Skin epidermis (tissue), 12 donors: ENCODE data around the gene DISC1.
A peak's percentile ranks its signal among the peaks of the same experiment; 100 is the strongest.
"Not testable (repeated sequence)": the region's sequence is repeated elsewhere in the genome, so short reads cannot be mapped to it uniquely, and the experiment has no call there.

Experiments
- H3K27ac ChIP-seq, 21 experiments: fragments of 200-600 bp; sonication (generic) in 11 of 21; one replicate each; pipeline ENCODE4 v1.5.0; 2020; ENCODE audit warnings: mild to moderate bottlenecking in 3 of 21, inconsistent platforms in 2 of 21, moderate library complexity in 2 of 21
- H3K4me3 ChIP-seq, 7 experiments: fragments of 200-600 bp; sonication (generic) in 2 of 7; one replicate each; pipeline ENCODE4 v1.5.0; 2020; ENCODE audit warnings: inconsistent platforms in 2 of 7, mild to moderate bottlenecking in 2 of 7, moderate library complexity in 1 of 7

The DISC1 gene

GRCh38 chr1:231604276-231604621, 22.3 kb upstream of the DISC1 start:
- Histone ChIP-seq H3K4me3 (peak overlapping the region in 3 of 7 experiments; percentile 18 to 40 (median 19)), H3K27ac (peak overlapping the region in 2 of 21 experiments; percentile 60 to 68)

DNA sequence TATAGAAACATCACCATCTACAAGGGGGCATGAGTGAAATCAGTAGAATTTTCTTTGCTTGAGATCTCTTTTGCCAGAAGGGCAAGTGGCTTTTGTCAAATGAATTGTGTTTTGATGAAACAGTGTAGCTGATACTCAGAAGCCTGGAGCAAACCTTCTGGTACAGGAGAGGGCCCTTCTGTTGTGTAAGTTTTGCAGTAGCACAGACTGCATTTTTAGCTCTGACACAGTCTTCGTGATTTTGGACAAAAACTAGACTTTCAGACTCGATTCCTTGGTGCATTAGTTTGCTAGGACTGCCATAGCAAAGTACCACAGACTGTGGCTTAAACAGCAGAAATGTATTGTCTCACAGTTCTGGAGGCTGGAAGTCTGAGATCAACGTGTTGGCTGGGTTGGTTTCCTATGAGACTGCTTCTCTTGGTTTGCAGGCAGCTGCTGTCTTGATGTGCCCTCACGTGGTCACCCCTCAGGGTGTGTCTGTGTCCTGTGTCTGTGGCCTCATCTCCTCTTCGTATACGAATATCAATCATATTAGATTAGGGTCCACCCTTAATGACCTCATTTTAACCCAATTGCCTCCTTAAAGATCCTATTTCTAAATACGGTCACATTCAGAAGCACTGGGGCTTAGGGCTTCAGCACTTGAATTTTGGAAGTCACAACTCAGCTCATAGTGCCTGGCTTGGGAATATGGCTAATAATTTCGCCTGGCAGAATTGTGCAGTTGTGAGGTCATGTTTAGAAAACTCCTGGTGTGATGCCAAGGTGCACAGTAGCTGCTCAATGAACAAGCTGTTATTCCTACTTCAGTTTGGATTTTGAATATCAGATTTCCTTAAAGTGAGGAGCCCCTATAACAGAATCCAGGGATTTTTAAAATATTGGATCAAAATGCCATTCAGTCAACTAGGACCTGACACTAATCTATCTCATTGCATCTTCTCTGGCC, 21.2 kb upstream of the DISC1 start:
- Histone ChIP-seq H3K4me3 (no peak overlapping the region), H3K27ac (no peak overlapping the region)

DNA sequence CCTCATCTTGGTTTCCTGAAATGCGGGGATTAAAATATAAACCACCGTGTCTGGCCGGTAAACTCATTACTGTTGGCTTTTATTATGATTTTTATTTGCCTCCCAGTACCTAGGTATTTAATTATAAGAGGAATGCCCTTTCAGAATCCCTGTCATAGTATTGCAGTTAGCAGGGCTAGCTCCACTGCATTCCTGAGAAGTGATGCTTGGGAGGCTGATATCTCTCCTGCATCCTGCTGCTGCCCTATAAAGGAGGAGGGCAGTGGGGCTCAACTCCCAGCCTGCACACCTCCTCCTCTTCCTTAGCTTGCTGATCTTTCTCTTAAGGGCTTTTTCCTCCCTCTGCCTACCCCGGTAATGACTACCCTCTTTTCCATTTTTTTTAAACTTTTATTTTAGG, 19.9 kb upstream of the DISC1 start:
- no peak overlapping the region for H3K4me3 ChIP-seq
- H3K27ac ChIP-seq, result no peak overlapping the region

DNA sequence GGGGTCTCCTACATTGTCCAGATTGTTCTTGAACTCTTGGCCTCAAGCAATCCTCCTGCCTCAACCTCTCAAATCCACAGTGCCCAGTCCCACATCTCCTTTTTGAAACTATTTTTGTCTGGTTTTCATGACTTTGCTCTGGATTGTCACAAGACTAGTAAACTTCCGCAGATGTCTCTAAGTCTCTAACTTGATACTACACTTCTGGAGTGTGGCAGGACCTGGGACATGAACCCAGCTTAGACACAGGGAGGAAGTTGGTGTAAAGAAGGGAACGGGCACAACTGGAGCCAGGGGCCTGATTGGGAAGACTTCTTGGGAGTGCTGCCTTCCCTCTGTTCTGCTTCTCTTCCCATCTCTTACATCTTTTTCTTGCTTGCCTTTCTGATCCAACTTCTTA, 16.2 kb upstream of the DISC1 start:
- H3K4me3 ChIP-seq, result no peak overlapping the region
- no peak overlapping the region for H3K27ac ChIP-seq

GRCh38 chr1:231611111-231611510, 15.5 kb upstream of the DISC1 start:
- Histone ChIP-seq H3K4me3 (no peak overlapping the region), H3K27ac (peak overlapping the region in 1 of 21 experiments; percentile 87)

GRCh38 chr1:231611851-231612250, 14.7 kb upstream of the DISC1 start:
- peak overlapping the region in 4 of 21 experiments; percentile 62 to 87 (median 78) for H3K27ac ChIP-seq
- H3K4me3 ChIP-seq, result no peak overlapping the region

GRCh38 chr1:231612393-231613089, 14.0 kb upstream of the DISC1 start:
- Histone ChIP-seq H3K4me3 (no peak overlapping the region), H3K27ac (peak overlapping the region in 8 of 21 experiments; percentile 23 to 87 (median 62))

- Histone ChIP-seq H3K4me3 (no peak overlapping the region), H3K27ac (peak overlapping the region in 5 of 21 experiments; percentile 15 to 87 (median 47))
These were observed 12.9 kb upstream of the DISC1 start for GRCh38 chr1:231613419-231614349.

DNA sequence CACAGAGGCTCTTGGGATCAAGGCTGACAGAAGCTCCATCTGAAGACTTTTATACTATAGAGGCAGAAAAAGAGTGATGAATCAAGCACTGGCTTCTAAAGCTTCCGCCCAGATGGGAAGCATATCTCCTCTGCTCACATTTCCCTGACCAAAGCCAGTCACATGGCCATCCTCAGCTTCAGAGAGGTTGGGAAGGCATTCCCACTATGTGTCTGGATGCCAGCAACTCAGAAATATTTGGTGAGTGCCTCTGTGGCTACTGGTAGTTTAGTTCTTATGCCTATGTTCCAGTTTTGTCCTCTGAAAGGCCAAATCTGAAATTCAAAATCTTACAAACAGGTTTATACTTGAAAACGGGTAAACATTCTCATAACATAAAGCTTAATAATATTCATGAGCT, 9.9 kb upstream of the DISC1 start:
- H3K27ac ChIP-seq, result no peak overlapping the region

DNA sequence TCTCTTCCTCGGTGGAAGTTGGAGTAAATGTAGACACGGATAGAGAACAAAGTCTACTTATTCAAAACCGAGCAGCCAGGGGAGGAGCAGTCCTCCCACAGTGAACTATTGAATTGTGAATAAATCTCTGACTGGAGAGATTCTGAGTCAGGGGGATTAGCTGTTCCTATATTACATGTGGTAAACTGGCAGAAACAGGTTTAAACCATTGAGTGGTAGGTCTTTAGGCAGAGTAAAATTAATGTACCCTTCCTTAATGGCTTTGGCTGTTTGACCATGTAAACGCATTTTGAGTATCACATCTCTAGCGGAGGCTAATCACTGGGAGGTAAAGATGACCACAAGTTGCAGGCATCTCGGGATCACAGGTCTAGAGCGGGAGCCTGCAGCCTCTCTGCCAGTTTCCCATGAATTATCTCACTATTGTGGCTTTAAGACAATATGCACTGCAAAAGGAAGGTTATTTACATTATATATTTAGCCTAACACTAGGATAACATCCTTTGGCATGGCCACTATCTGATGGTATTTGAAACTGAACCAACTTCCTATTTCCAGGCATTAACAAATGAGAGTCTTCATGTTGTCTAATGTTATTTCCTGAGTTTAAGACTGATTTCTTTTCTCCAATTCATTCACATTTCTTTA, 7.9 kb upstream of the DISC1 start:
- Histone ChIP-seq H3K4me3 (no peak overlapping the region), H3K27ac (no peak overlapping the region)

More for the DNA sequence above, 9.9 kb upstream of the DISC1 start:
- H3K4me3 ChIP-seq, result no peak overlapping the region

DNA sequence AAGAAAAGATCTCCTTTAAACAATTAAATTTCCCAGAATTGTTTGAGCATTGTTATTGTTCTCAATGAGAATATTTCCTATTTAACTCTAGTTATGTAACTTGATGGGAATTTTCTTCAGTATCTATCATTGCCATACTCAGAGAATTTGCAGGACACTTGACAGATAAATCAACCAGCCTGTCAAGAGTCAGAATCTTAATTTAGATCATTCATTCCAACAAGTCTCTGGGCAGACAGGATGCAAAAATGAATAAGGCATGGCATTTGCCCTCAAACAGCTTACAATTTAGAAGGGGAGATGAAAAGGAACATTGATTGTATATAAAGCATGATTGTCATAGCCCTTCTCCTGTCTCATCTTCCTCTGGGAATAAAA, 7.3 kb upstream of the DISC1 start:
- no peak overlapping the region for H3K4me3 ChIP-seq
- no peak overlapping the region for H3K27ac ChIP-seq

DNA sequence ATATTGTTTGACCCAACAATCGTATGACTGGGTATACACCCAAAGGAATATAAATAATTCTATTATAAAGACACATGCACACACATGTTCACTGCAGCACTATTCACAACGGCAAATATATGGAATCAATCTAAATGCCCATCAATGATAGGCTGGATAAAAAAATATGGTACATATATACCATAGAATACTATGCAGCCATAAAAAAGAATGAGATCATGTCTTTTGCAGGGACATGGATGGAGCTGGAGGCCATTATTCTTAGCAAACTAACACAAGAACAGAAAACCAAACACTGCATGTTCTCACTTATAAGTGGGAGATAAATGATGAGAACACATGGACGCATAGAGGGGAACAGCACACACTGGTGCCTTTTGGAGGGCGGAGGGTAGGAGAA, 1.5 kb upstream of the DISC1 start:
- H3K27ac ChIP-seq, H3K4me3 ChIP-seq: not testable (repeated sequence)

DNA sequence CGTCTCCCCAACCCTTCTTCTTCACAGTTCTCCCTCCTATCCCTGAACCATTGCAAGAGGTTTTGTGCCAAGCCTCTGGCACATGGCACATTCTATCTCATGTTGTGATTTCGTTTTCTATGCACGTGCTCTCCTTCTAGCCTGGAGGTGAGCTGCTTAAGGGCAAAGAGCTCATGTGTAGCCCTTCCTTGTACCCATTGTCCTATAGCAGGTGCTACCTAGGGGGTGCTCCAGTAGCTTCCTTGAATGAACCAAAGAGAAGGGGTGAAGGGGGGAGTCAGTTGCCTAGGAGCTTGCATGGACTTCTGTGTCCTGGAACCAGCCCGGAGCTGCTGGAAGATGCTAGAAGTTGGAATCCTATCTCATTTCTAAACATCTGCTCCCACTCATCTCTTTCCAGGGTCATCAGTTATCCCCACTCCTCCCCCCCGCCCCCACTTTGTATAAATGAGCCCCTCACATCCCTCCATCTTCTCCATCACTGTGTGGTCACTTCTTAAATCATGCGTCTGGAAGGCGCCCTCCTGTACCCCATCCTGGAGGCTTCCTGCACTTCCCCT, 535 bp upstream of the DISC1 start:
- H3K4me3 ChIP-seq, result peak overlapping the region; percentile 55 to 93 (median 79)
- peak overlapping the region in 12 of 21 experiments; percentile 1 to 93 (median 82) for H3K27ac ChIP-seq

DNA sequence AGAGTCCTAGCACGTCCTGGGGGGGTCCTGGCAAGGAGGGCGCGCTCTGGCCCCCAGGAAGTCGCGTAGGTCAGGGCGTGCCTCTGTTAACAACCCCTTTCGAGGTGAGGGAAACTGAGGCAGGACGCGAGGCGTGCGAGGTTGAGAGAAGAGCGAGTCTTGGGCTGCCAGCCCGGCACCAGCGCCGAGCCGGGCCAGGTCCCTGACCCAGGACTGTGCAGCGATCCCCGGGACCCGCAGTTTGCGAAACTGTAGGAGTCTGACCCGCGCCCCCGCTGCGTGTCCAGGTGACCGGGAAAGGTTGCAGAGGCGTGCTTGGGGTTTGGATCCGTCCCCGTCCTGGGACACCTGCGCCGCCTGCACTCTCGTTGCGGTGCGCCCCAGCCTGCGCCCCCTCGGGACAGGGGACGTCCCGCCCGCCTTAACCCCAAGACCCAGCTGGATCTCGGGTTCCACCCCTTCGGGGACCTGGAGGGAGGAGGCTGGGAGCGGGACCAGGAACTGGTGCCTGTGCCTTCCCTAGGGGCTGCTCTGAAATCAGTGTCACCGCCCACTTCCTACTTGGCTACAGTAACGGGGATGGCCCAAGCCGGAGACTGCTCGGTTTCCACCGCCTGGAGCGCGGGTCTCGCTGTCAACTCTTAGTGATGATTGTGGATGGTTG, 493 bp downstream of the DISC1 start:
- peak overlapping the region; percentile 55 to 93 (median 79) for H3K4me3 ChIP-seq
- H3K27ac ChIP-seq, result peak overlapping the region; percentile 28 to 93 (median 86)

- Histone ChIP-seq H3K27ac (peak overlapping the region in 14 of 21 experiments; percentile 7 to 93 (median 66)), H3K4me3 (peak overlapping the region in 1 of 7 experiments; percentile 81)
These were observed 1.8 kb downstream of the DISC1 start for GRCh38 chr1:231628207-231628876.

GRCh38 chr1:231629132-231629531, 2.5 kb downstream of the DISC1 start:
- Histone ChIP-seq H3K4me3 (no peak overlapping the region), H3K27ac (peak overlapping the region in 4 of 21 experiments; percentile 2 to 40 (median 18))

DNA sequence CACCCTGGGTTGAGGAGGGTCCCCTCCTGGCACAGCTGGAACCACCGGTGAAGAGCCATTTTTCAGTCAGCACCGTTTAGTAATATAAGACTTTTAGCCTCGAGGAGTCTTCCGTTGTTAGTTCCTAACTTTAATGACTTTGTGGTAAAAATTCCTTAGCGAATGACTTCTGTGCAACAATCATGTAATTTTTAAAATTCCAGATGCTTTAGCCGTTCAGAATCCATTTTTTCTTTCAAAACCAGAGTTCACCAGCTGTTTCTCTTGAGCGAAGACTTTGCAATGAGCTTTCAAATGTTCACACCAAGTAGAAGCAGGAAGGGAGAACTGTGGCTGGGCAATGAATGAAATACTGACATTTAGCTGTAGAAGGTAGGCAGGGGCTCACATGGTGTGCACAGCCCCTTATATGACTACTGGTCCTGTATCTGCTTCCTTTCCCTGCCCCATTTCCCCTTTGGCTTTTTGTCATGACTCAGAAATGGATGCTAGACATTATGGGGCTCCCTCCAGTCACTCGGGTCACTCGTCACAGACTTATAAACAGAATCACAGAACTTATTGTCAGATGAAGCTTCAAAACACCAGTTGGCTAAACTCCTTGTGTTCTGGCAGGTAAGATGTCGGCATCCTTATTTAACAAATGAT, 4.1 kb downstream of the DISC1 start:
- no peak overlapping the region for H3K4me3 ChIP-seq
- no peak overlapping the region for H3K27ac ChIP-seq
